ENCODE data around the gene OR6S1. TPM values are rescaled to one million over a fixed set of nuclear protein-coding genes. Genes with fewer than 3 reads are reported as not detected.
A peak's percentile ranks its signal among the peaks of the same experiment; 100 is the strongest.
"Not testable (repeated sequence)": the region's sequence is repeated elsewhere in the genome, so short reads cannot be mapped to it uniquely, and the experiment has no call there.

The OR6S1 gene
- total RNA-seq, 2 experiments from 2014 or later: not detected

DNA sequence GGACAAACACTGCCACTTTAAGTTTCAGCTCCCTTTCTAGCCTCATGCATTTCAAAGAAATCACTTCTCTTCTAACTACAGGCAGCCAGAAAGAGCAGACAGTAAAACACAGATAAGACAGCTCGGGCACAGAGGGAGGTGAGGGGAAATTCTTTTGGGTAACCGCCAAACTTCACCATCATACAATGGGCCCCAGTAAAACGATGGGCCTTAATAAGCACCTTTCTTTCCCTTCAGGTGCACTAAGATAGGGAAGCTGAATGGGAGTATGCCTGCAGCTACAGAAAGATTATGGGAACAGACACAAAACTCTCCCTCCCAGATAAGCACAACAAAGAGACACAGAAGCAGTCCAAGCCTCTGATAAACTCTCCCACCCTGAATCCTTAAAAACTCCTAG lies 1.3 kb upstream of the OR6S1 start:
- H3K4me1 Mint-ChIP-seq; H3K4me3 Mint-ChIP-seq; DNase-seq; POLR2A ChIA-PET; H3K27ac Mint-ChIP-seq; H3K9me3 Mint-ChIP-seq; H3K36me3 Mint-ChIP-seq (ENCODE audit: low read depth); CTCF ChIA-PET: not testable (repeated sequence)
- H3K27me3 Mint-ChIP-seq: peaks cover 43% of the 10 kb centered on the region

DNA sequence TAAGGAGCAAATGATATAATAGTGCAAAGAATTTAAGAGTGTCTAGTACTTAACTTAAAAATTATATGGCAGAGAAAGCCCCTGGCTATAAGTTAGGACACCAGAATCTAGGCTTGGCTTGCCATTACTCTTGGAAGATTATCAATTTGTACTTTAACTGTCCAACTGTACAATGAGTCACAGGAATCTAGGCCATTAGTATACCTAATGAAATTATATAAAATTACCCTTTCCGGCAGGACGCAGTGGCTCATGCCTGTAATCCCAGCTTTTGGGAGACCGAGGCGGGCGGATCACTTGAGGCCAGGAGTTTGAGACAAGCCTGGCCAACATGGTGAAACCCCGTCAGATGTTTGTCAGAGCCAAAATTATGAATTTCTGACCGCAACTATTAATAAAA lies 691 bp upstream of the OR6S1 start:
- Mint-ChIP-seq H3K27me3 (peaks cover 42% of the 10 kb centered on the region), H3K9me3 (no peaks in the 10 kb centered on the region), H3K36me3 (ENCODE audit: low read depth) (no peaks in the 10 kb centered on the region), H3K27ac (no peak overlapping the region), H3K4me3 (no peak overlapping the region), H3K4me1 (no peaks in the 10 kb centered on the region)
- ChIA-PET CTCF (no interaction called here), POLR2A (no interaction called here)
- no peak for DNase-seq

DNA sequence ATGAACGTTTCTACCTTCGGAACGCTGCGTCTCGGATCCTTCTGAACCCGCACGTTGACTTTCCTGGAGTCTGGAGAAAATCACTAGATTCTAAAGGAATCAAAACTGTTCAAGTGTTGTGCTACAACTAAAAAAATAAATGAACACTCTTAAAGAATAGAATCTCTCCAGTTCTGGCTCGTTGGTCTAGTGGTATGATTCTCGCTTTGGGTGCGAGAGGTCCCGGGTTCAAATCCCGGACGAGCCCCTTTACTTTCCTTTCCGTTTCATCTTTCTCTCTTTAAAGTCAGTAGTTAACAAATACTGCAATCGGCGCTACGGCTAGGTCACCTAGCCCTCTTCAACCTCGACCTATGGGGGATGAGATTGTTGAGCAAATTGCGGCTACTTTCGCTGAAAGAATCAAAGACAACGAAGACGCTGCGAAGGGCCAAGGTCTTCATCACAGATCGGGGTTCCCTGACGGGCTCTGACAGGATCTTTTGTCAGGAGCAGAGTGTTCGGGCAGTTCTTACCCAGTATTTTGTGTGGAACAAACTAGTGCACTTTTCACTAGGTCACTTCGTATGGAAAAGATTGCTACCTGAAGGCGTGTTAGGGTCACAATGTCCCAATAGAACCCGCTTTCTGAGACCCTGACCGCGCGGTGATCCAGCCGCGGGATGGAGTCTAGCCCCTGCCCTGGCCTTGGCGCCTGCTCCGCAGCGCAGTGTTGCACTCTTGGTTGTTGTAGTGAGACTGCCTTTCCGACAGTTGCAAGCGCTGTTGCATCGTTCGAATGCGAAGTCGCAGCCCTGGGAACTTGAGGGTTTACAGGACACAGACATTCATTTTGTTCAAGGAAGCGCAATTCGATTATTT lies 8.4 kb downstream of the OR6S1 start:
- Mint-ChIP-seq H3K27ac (peak overlapping the region; percentile 70), H3K9me3 (no peaks in the 10 kb centered on the region), H3K4me1 (peaks cover 36% of the 10 kb centered on the region), H3K27me3 (peaks cover 70% of the 10 kb centered on the region), H3K36me3 (ENCODE audit: low read depth) (no peaks in the 10 kb centered on the region), H3K4me3 (peak overlapping the region; percentile 73)
- peak; percentile 71 for DNase-seq
- CTCF ChIA-PET: interaction anchor here (1.1 to 2.3 kb wide), 3 partner anchors 19 to 58 kb away, joined by 4 to 8 read pairs (median 6); no protein-coding TSS in a partner anchor
- POLR2A ChIA-PET: interaction anchor here (0.6 kb wide), 1 partner anchor 124 kb away, joined by 3 read pairs; no protein-coding TSS in a partner anchor

DNA sequence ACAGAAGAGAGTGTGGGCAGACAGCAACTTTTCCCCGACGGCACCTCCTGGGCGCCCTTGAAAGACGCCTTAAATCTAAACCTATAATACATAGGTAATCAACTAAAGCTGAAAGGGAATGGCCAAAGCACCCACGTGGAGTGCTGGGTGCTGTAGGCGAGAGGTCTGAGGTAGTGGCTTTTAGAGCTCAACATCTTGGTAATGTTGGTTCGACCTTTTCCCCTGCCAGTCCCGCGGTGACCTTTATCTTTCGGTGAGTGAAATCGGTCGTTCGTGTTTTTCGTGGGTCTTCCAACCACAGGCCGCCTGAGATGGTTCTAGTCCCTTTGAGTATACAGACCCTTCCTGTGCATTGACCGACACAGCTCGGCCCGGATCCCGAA lies 9.1 kb downstream of the OR6S1 start:
- DNase-seq: no peak
- peaks cover 76% of the 10 kb centered on the region for H3K27me3 Mint-ChIP-seq
- no peaks in the 10 kb centered on the region for H3K36me3 Mint-ChIP-seq (ENCODE audit: low read depth)
- ChIA-PET POLR2A (interaction anchor here (0.6 kb wide), 1 partner anchor 125 kb away, joined by 3 read pairs; no protein-coding TSS in a partner anchor), CTCF (interaction anchor here (1.1 to 2.5 kb wide), 5 partner anchors 18 to 59 kb away, joined by 4 to 8 read pairs (median 6); no protein-coding TSS in a partner anchor)
- peak overlapping the region; percentile 70 for H3K27ac Mint-ChIP-seq
- H3K4me3 Mint-ChIP-seq: peak overlapping the region; percentile 73
- H3K4me1 Mint-ChIP-seq: peaks cover 42% of the 10 kb centered on the region
- no peaks in the 10 kb centered on the region for H3K9me3 Mint-ChIP-seq

DNA sequence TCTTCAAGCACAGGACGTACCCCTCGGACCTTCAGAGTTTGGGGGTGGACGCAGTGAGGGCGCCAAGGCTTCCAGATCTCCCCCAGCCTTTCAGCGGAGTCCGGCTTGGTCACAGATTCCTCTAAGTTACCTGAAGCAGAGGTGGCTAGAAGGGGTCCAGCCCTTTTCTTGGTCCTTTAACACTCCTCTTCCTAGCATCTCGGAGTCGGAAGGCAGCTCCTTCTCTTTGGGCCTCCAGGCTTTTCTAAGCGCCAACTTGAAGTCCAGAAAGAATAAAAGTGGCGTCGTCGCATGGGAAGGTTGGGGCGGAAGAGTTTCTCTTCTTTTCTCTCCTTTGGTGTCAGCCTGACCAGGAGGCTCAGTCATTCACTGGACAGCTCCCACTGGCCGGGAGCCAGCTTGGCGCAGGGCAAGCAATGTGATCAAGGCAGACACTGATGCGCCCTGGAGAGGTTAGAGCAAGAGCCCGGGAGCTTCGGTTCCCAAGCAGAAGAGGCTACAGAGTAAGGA lies 9.6 kb downstream of the OR6S1 start:
- Mint-ChIP-seq H3K27me3 (peaks cover 81% of the 10 kb centered on the region), H3K27ac (no peak overlapping the region), H3K9me3 (no peaks in the 10 kb centered on the region), H3K36me3 (ENCODE audit: low read depth) (no peaks in the 10 kb centered on the region), H3K4me1 (peaks cover 45% of the 10 kb centered on the region), H3K4me3 (peak overlapping the region; percentile 73)
- no peak for DNase-seq
- ChIA-PET POLR2A (no interaction called here), CTCF (interaction anchor here (1.1 to 2.5 kb wide), 7 partner anchors 18 to 59 kb away, joined by 3 to 8 read pairs (median 6); no protein-coding TSS in a partner anchor)

DNA sequence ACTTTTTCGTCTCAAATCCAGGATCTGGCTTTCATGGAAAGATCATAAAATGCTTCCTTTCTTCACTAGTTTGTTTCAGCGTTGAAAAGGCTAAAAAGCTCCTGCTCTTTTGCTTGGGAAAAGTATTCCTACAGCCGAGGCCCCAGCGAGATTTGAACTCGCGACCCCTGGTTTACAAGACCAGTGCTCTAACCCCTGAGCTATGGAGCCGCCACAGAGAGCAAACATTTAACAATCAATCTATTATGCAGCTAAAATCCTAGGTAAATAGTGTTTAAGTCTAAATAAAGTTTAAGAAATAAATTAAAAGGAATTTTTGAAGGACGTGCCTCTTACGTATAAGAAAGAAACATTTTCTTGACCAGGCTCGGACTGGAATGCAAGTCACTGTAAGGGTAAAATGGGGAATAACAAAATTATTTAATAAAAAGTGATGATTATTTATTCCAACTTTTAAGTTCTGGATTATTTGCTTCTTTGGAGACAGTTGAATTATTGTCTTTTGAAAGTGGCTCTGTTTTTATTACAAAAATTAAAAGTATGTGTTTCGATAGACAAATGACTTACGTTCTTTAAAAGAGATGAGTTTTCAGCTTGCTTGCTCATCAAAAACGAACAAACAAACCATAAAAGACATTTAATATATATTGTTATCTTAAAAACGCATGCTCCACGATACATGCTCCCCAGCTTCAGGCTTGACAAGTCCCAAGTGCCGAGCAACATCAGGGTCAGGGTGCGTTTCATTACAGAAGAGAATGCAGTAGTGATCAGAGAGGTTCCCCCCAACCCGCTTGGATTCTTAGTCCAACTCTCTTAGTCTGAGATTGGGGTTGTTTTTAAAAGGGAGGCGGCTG lies 10.2 kb downstream of the OR6S1 start:
- DNase-seq: peak; percentile 45
- ChIA-PET POLR2A (no interaction called here), CTCF (interaction anchor here (1.0 to 2.5 kb wide), 7 partner anchors 21 to 63 kb away, joined by 3 to 8 read pairs (median 4); no protein-coding TSS in a partner anchor)
- no peak overlapping the region for H3K27ac Mint-ChIP-seq
- no peaks in the 10 kb centered on the region for H3K9me3 Mint-ChIP-seq
- H3K4me3 Mint-ChIP-seq: peak overlapping the region; percentile 73
- peaks cover 82% of the 10 kb centered on the region for H3K27me3 Mint-ChIP-seq
- H3K4me1 Mint-ChIP-seq: peaks cover 51% of the 10 kb centered on the region
- no peaks in the 10 kb centered on the region for H3K36me3 Mint-ChIP-seq (ENCODE audit: low read depth)

DNA sequence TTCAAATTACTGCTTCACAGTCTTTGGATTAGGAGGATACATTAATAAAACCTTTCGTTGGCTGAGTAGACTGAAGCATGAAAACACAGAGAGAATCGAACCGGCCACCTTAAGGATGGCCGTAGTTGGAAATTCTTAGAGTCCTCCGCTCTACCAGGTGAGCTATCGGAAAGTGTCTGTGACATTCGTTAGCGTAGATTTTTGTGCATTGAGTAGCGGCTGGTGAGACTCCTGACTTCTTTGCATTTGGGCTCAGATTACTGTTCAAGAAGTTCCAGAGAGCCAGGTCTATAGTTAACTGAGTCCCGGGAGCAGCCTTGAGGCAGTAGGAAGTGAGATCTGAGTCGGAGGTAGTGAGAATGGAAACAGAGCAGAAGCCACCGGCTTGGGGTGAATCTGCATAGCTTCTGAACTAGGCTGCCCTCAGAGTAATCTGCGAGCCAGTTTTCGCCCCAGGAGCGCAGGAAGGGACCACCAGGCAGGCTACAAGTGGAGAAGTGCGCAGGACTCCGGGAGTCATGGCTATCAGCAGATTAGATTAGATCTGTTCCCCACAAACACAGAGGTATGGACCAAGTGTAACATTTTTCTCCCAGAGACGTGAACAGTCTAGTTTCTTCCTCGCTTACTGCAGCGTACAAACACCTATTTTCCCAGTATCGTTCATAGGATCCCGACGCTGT lies 11.0 kb downstream of the OR6S1 start:
- H3K9me3 Mint-ChIP-seq: no peaks in the 10 kb centered on the region
- peak overlapping the region; percentile 67 for H3K4me3 Mint-ChIP-seq
- H3K27ac Mint-ChIP-seq: no peak overlapping the region
- POLR2A ChIA-PET: no interaction called here
- no peaks in the 10 kb centered on the region for H3K36me3 Mint-ChIP-seq (ENCODE audit: low read depth)
- no peak for DNase-seq
- CTCF ChIA-PET: interaction anchor here (1.0 to 2.5 kb wide), 4 partner anchors 33 to 64 kb away, joined by 3 to 8 read pairs (median 6); no protein-coding TSS in a partner anchor
- peaks cover 54% of the 10 kb centered on the region for H3K4me1 Mint-ChIP-seq
- H3K27me3 Mint-ChIP-seq: peaks cover 81% of the 10 kb centered on the region

DNA sequence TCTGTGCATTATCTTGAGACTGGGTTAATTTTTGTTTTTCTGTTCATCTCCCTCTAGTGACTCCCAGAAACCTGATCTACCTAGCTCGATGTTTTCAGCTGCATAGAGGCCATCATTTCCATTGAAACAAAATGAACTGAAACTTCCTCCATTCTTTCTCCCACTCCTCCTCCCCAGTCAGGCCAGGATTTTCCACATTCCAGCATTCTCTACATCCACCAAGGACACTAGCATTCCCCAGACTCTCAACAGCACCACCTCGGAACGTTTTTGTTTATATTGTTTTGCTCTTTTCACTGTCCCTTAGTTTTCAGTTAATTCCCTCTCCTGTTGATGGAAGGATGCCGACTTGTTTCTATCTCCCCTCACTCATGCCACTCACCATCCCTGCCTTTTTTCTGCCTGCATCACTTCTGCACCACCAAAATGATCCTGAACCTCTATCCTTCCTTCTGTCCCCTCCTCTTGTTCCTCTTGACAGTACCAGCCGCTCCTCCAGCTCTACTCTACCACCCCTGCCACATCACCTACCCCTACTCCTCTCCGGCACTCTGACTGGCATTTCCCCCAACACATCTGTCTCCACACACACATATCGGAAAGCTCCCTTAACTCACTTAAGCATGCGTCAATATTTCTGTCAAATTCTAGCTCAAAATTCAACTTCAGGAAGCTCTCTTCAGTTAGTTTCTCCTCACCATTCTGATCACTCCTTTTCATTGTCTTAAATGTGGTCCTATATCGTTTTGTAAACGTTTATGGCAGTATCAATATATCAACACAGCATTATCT lies 13.2 kb downstream of the OR6S1 start:
- Mint-ChIP-seq H3K4me1 (peaks cover 67% of the 10 kb centered on the region), H3K27ac (no peak overlapping the region), H3K36me3 (ENCODE audit: low read depth) (peaks cover 3% of the 10 kb centered on the region), H3K27me3 (peaks cover 77% of the 10 kb centered on the region), H3K4me3 (no peak overlapping the region), H3K9me3 (no peaks in the 10 kb centered on the region)
- ChIA-PET CTCF (interaction anchor here (1.1 kb wide), 1 partner anchor 15 kb away, joined by 3 read pairs; no protein-coding TSS in a partner anchor), POLR2A (no interaction called here)
- DNase-seq: no peak

DNA sequence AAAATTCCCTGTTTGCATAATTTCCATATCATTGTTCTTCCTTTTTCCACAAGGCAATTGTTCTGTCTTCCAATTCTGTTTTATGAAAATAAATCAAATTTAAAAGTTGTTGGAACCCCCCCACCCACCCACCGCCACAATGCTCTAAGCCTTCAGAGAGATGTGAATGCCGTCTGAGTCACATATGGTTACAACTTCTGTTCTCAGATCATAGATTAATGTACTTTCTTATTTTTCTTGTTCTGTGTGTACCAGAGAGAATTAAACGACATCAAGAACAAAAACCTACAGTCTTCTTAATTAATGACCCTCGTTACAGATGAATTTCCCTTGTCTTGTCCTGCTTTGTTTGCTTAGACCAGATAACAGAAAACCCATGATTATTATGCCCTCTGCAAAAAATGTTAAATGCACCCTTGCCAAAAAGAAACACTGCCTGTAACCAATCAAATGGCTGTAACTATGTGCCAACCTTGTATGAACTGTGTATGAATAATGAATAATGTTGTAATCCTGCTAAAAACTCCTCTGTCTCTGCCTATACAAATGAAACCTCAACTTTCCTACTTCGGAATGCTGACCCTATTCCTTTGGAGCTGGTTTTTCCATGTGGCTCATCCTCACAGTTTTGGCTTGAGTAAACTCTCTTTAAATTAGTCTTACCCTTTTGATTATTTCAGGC lies 14.0 kb downstream of the OR6S1 start:
- ChIA-PET POLR2A (no interaction called here), CTCF (no interaction called here)
- no peak overlapping the region for H3K4me3 Mint-ChIP-seq

DNA sequence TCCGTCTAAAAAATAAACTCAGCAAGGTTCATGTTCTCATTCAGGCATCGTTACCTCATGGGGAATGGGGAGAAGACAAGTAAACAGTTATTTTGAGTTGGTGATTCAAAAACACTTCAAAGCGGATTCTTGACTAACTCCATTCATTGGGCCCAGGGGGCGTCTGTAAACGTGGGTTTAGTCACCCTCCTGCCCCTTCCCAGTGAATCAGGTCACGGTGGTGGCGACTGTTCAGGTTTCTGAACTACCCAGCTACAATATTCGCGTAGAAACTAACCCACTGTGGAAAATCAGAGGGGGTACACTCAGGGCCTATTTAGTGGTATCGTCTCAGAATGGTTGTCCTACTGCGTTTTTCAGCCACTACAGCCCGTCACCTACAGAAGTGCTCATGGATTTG lies 15.2 kb downstream of the OR6S1 start:
- DNase-seq: no peak
- peaks cover 68% of the 10 kb centered on the region for H3K27me3 Mint-ChIP-seq
- peaks cover 3% of the 10 kb centered on the region for H3K36me3 Mint-ChIP-seq (ENCODE audit: low read depth)
- H3K27ac Mint-ChIP-seq: no peak overlapping the region
- ChIA-PET POLR2A (interaction anchor here (0.6 kb wide), 1 partner anchor 55 kb away, joined by 5 read pairs; no protein-coding TSS in a partner anchor), CTCF (interaction anchor here (0.6 to 0.9 kb wide), 2 partner anchors 56 to 261 kb away, joined by 3 to 4 read pairs; no protein-coding TSS in a partner anchor)
- no peaks in the 10 kb centered on the region for H3K9me3 Mint-ChIP-seq
- peaks cover 59% of the 10 kb centered on the region for H3K4me1 Mint-ChIP-seq
- peak overlapping the region; percentile 13 for H3K4me3 Mint-ChIP-seq

More for the DNA sequence above, 14.0 kb downstream of the OR6S1 start:
- no peak for DNase-seq
- Mint-ChIP-seq H3K27me3 (peaks cover 70% of the 10 kb centered on the region), H3K9me3 (no peaks in the 10 kb centered on the region), H3K36me3 (ENCODE audit: low read depth) (peaks cover 3% of the 10 kb centered on the region), H3K27ac (no peak overlapping the region), H3K4me1 (peaks cover 67% of the 10 kb centered on the region)

DNA sequence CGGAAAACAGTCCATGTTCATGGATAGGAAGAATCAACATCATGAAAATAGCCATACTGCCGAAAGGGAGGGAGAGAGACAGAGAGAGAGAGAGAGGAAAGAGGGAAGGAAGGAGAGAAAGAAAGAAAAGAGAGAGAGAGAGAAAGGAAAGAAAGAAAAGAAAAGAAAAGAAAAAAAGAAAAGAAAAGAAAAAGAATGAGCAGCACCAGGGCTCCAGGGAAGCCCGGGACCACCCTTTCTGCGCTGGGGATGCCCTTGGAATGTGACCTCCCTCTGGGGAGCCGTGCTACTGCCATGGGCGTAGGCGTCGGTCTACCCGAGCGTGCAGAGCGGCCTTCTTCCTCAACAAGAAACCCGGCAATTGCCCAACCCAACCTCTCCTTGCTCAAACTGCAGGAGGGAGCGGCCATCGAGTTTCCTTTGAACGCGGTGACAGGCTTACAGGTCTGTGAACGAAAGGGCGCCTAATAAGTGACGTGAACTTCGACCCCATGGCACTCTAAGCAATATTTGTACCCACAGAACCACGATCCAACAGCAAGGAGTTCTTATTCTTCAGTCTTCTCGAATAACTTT lies 16.9 kb downstream of the OR6S1 start:
- DNase-seq: peak; percentile 52
- Mint-ChIP-seq H3K27me3 (peaks cover 55% of the 10 kb centered on the region), H3K27ac (peak overlapping the region; percentile 51), H3K4me3 (peak overlapping the region; percentile 46), H3K9me3 (no peaks in the 10 kb centered on the region), H3K4me1 (peaks cover 50% of the 10 kb centered on the region), H3K36me3 (ENCODE audit: low read depth) (peaks cover 3% of the 10 kb centered on the region)
- ChIA-PET CTCF (no interaction called here), POLR2A (no interaction called here)
